Stimulated activated CD8-positive, alpha-beta memory T cell treated with anti-CD3 and anti-CD28 coated beads, Interleukin-7, amount 100 ng/mL, for 4 hours (primary cell): ENCODE data around the gene NCF2.

Experiments
- DNase-seq, 2 donors: peaks; one replicate each; pipeline ENCODE4 v3.0.0-alpha.2; 2020; ENCODE audit warnings: low read depth in 2 of 2

The NCF2 gene

GRCh38 chr1:183552891-183553290 is 37.4 kb downstream of the NCF2 start:
- DNase-seq = no peak

- no peak for DNase-seq
Observed at GRCh38 chr1:183552441-183552840, 37.8 kb downstream of the NCF2 start.

DNA sequence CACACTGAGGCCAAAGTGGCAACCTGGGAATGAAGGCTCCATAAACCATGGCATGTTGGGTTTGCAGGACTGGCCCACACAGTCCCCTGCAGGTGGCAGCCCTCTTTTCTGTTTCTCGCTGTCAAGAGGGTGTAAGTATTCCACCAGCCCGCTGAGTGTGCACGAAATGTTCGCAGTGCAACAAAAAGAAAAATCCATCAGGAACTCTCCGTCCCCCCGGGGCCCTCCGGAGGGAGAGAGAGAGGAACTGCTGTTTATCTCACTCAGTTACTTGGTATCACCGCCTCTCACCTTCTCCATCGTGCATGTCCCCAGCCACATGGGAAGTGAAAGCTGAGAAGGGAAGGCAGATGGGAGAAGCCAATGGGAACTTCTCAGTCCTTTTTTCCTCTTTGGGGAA is 38.3 kb downstream of the NCF2 start:
- DNase-seq = no peak

DNA sequence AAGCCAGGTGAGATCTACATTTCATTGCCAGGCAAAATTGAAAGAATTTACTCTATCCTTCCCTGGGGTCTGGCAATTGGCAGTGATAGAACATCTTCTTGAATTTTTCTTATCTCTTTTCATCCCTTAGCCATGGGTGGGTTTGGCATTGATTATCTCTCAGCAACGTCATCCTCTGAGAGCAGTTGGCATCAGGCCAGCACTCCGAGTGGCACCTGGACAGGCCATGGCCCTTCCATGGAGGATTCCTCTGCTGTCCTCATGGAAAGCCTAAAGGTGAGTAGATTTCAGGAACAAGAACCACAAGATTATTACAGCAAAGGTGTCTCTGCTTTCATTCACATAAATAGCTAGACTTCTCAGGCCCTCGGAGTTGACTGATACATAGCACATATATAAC is 39.3 kb downstream of the NCF2 start:
- no peak for DNase-seq

DNA sequence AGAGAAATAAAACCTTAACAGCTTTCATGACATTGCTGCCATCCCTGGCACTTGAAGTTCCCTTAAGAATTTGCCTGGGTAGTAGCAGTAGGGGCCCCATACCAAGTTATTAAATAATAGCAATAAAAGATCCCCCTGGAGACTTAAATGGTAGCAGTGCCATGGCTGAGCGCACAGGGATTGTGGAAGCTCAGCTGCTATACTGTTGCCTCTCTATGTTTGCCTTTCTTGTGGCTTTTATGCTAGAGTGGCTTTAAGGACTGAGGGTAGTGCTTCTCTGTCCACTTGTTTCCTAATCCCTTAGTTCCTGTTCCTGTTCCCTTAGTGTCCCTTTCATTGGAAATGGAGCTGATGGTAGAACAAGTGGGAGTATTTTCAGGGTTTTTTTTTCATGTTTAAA is 42.1 kb downstream of the NCF2 start:
- no peak for DNase-seq

DNA sequence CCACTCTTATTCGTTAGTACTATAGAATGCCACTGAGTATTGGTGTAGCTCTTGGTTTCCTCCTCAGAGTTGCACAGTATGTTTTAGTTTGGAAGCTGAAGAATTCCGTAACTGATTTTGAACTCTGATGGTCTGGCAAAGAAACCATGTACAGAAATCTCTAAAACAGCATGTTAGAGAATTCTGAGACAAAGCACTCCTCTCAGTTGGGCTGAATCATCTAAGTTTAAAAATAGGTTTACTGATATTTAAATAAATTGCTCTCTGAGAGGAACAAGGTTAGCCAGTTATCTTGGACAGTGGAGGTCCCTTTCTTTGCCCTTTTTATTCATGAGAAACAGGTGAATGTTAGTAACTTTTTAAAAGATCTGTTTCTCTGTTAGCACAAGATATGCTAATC is 43.8 kb downstream of the NCF2 start:
- no peak for DNase-seq

GRCh38 chr1:183544598-183545297 is 45.5 kb downstream of the NCF2 start:
- no peak for DNase-seq

DNA sequence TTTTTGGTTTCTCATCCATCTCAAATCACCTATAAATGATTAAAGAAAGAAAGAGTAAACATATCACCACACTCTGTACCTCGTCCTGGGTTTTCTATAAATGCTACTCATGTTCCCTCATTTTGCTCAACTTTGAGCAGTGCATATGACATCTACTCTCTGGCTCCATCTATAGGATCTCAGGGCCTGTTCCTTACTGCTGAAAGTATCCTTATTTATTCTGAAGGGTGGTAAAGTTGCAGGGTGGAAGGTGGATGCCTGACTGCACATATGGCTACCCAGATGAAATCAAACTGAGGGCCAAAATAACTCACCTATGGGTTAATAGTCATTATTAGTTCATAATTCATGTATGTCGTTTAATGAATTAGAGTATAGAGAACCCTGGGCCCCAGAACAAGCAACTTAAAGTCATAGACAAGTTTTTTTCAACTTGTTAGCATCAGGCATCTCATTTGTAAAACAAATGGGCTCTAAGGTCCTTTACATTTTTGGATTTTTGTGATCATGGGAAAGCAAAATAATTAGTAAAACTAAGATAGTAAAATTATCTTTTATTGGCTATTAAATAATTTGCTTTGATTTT is 46.5 kb downstream of the NCF2 start:
- DNase-seq = no peak

DNA sequence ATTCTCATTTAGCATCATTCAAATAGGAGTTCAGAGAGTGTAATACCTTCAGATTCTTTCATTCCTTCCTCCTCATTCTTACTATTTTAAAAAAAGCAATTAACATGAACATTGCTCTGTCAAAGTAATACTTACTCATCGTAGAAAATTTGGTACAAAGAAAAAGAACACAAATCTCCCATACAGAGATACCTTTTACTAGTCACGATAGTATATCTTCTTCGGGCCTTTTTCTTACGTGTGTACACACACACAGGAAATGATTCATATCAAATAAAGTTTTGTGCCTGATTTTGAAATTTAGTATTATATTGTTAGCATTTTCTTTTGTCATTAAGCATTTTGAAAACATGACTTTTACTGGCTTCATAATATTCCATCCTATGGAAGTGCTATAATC is 52.9 kb downstream of the NCF2 start:
- no peak for DNase-seq

GRCh38 chr1:183533617-183534174 is 56.6 kb downstream of the NCF2 start:
- DNase-seq = no peak

- DNase-seq = no peak
Observed at GRCh38 chr1:183528577-183528976, 61.7 kb downstream of the NCF2 start.

DNA sequence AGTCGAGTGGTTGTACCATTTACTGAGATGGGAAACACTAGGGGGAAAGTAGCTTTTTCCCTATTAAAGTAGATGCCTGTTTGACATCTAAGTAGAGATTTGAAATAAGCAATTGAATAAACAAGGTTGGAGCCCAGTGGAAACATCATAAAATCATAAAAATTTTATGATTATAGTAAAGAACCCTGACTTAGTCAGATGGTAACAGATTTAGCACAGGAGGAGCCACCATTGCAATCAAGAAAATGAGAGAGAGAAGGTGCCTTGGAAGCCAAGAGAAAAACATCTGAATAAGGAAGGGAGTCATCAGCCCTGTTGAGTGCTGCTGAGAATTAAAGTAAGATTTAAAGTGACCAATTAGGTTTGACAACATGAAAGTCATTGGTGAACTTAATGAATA is 68.2 kb downstream of the NCF2 start:
- no peak for DNase-seq

DNA sequence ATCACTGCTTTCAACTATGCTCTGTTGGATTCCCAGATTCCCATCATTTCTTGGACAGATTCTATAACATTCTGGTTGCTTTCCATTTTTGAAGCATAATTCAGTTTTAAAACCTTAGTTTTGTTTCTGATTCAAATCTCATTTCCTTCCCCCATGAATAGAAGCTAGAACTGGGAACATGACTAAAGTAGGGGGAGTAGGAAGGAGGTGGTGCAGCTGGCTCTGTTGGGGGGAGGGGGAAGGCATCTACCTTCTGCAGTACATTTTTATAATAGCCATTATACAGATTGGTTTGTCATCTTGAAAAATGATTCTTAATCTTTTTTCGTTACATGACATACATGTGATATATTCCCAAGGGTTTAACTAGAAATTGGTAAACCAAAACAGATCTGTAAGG is 69.9 kb downstream of the NCF2 start:
- DNase-seq = no peak

DNA sequence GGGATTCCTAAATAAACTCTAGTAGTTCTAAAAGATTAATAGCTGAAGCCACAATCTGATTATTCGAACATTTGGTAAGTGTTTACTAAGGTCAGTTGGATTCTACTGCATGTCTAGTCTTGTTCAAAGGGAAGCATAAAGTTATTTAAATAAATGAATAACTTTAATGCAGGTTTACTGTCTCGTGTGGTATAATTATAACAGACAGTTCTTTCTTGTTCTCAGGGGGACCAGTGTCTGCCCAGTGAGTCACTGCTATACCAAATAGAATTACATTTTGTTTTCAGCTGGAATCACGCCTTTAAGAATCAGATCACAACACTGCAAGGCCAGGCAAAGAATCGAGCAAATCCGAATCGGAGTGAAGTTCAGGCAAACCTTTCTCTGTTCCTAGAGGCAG is 72.9 kb downstream of the NCF2 start:
- no peak for DNase-seq

DNA sequence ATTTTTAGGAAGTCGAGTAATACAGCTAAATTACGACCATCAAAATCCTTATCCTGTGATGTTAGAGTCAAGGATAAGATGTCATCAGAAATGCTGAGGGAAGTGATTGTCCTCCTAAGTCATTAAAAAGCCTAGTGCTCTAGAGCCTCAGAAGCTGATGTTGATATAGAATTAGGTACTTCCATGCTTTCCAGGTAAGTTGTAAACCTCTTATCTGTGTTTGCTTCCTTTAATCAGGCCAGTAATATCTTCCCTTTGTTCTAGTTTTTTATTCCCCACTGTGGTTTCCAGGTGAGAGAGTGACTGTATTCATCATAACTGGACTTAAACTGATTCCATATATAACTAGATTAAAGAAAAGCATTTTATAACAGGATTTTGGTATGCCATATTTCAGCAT is 73.5 kb downstream of the NCF2 start:
- no peak for DNase-seq

GRCh38 chr1:183515002-183515689 is 75.1 kb downstream of the NCF2 start:
- DNase-seq = no peak

DNA sequence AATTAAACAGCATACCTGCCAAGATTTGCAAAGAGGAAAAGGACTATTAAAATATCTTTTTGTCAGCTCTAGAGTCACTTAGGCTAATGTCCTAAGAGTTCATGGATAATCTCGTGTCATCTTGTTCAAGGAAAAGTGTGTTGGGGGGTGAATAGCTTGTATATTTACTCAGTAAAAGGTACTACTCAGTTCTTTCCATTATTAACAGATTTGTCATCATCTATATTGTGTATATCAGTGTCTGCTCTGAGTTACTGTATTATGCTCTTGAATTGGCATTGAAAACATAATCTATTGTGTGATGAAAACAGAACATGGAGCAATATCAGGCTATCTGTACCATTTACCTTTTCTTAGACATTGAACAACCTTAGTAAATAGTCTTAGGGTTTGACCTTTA is 76.0 kb downstream of the NCF2 start:
- no peak for DNase-seq

DNA sequence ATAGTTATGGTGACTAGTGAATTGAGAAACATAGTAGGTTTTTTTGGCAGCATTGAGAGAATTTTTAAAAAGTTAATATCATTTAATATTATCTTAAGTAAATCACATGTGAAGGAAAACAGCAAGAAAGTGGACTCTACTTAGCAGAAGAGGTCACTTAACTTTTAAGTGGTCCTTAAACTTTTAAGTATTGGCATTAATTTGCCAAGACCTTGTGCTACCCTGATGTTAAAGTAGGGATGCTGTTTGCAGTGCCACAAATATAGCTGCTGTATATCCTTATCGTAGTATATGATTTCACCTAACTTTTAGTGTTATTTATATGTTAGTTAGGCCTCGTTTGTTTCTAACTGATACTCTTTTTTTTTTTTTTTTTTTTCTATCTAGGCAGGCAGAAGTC is 77.8 kb downstream of the NCF2 start:
- no peak for DNase-seq

- no peak for DNase-seq
Observed at GRCh38 chr1:183508694-183509093, 81.6 kb downstream of the NCF2 start.

- no peak for DNase-seq
Observed at GRCh38 chr1:183506561-183506960, 83.7 kb downstream of the NCF2 start.
